Measurements from ENCODE around the gene SMYD5. TPM values are rescaled to one million over a fixed set of nuclear protein-coding genes. Genes with fewer than 3 reads are reported as not detected.

The SMYD5 gene
- total RNA-seq, 1 experiment from 2014 or later = 37.4 TPM

GRCh38 chr2:73269686-73270465 is 55.8 kb downstream of the SMYD5 start:
- RAD21 ChIA-PET (ENCODE audit: low non-redundant PET in 1 of 2, low total read pairs in 2 of 2, uncharacterized antibody in 2 of 2, unreplicated experiment in 2 of 2) = interaction anchor here in 1 of 2 experiments (1.7 kb wide), 1 partner anchor 90 kb away, joined by 3 read pairs; no protein-coding TSS in a partner anchor
- POLR2A ChIA-PET = interaction anchor here (0.8 kb wide), 1 partner anchor 36 kb away, joined by 4 read pairs; the partner anchor contains the start of genes CCT7 and PRADC1
- Histone ChIP-seq H3K27ac (ENCODE audit: low read depth, low read length) (peak overlapping the region; percentile 94), H3K4me3 (replicated peaks in 1 of 2; ENCODE audit: low read depth in 1 of 2, low read length in 2 of 2) (peak overlapping the region; percentile 72 to 75), H4K20me1 (ENCODE audit: insufficient read depth) (no peaks in the 10 kb centered on the region), H3K4me1 (ENCODE audit: control insufficient read depth in 1 of 2, insufficient read depth in 2 of 2, low read length in 2 of 2) (peaks cover 8 to 33% of the 10 kb centered on the region in 2 experiments), H3K4me2 (ENCODE audit: low read length) (peak overlapping the region; percentile 98), H3K9me2 (ENCODE audit: insufficient read depth) (no peaks in the 10 kb centered on the region), H3K79me2 (ENCODE audit: insufficient read depth, low read length) (peaks cover 37% of the 10 kb centered on the region), H3K9ac (ENCODE audit: low read length) (peak overlapping the region; percentile 79), H3K36me3 (ENCODE audit: control insufficient read depth in 1 of 2, insufficient read depth in 2 of 2, low read length in 2 of 2) (peaks cover 1 to 11% of the 10 kb centered on the region in 2 experiments; a peak in 1 of 4 replicates), H2AFZ (ENCODE audit: low read depth, low read length, poor library complexity, severe bottlenecking) (no peak overlapping the region), H3K9me3 (ENCODE audit: control insufficient read depth in 1 of 2, insufficient read depth in 1 of 2, low read depth in 1 of 2, low read length in 2 of 2) (no peaks in the 10 kb centered on the region), H3K27me3 (ENCODE audit: insufficient read depth, low read length) (no peaks in the 10 kb centered on the region)
- intact Hi-C loops (cut with micrococcal nuclease) = no loop called here
- ATAC-seq (no peak; the same call in 1 of the 2 replicates), DNase-seq (ENCODE audit: low read depth, low spot score) (no peak)
- BruUV-seq (replicated peaks) = TSS peak; percentile 84
- CTCF ChIA-PET = no interaction called here
- TF ChIP-seq SP1 (IDR thresholded peaks at IDR 0.05; ENCODE audit: low read depth) (0 out of 2 replicates have a peak, but pooled peaks have one; percentile 16), POLR2AphosphoS5 (IDR thresholded peaks at IDR 0.05; ENCODE audit: low read depth, low read length) (no peak; the same call in 1 of the 2 replicates)

DNA sequence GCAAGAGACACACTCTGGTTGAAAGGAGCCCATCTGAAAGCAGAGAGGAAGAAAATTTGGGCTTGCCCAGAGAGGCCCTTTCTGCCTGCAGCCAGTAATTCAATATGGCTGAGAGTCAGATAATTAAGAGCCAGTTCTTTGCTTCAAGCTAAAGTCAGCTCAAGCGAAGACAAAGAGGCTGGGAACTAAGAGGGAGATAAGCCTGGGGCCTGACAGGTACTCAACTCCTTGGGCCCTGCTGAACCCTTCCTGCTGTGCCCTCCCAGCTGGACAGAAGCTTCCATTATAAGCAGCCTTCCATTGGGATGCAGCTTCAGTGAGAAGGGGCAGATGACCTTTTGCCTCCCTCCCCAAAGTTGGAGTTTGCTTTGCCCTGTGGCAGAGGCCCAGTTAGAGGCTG is 58.2 kb downstream of the SMYD5 start:
- no peaks in the 10 kb centered on the region for H4K20me1 ChIP-seq (ENCODE audit: insufficient read depth)
- H3K9me2 ChIP-seq (ENCODE audit: insufficient read depth) = no peaks in the 10 kb centered on the region
- H3K4me1 ChIP-seq (ENCODE audit: control insufficient read depth in 1 of 2, insufficient read depth in 2 of 2, low read length in 2 of 2) = peaks cover 8 to 27% of the 10 kb centered on the region in 2 experiments
- RAD21 ChIA-PET (ENCODE audit: low non-redundant PET in 1 of 2, low total read pairs in 2 of 2, uncharacterized antibody in 2 of 2, unreplicated experiment in 2 of 2) = no interaction called here
- POLR2A ChIA-PET = no interaction called here
- ATAC-seq (no peak), DNase-seq (ENCODE audit: low read depth, low spot score) (no peak)
- no peak overlapping the region for H3K4me2 ChIP-seq (ENCODE audit: low read length)
- H3K4me3 ChIP-seq (replicated peaks in 1 of 2; ENCODE audit: low read depth in 1 of 2, low read length in 2 of 2) = no peak overlapping the region
- H3K9me3 ChIP-seq (ENCODE audit: control insufficient read depth in 1 of 2, insufficient read depth in 1 of 2, low read depth in 1 of 2, low read length in 2 of 2) = no peaks in the 10 kb centered on the region
- no TSS peak for BruUV-seq (replicated peaks)
- peaks cover 3% of the 10 kb centered on the region in 2 experiments; a peak in 3 of 4 replicates for H3K36me3 ChIP-seq (ENCODE audit: control insufficient read depth in 1 of 2, insufficient read depth in 2 of 2, low read length in 2 of 2)
- intact Hi-C loops (cut with micrococcal nuclease) = no loop called here
- peaks cover 33% of the 10 kb centered on the region for H3K79me2 ChIP-seq (ENCODE audit: insufficient read depth, low read length)
- H3K9ac ChIP-seq (ENCODE audit: low read length) = no peak overlapping the region
- CTCF ChIA-PET = interaction anchor here (1.2 kb wide), 1 partner anchor 18 kb away, joined by 6 read pairs; no protein-coding TSS in a partner anchor
- no peak overlapping the region for H2AFZ ChIP-seq (ENCODE audit: low read depth, low read length, poor library complexity, severe bottlenecking)
- no peaks in the 10 kb centered on the region for H3K27me3 ChIP-seq (ENCODE audit: insufficient read depth, low read length)
- no peak overlapping the region for H3K27ac ChIP-seq (ENCODE audit: low read depth, low read length)
- TF ChIP-seq SP1 (IDR thresholded peaks at IDR 0.05; ENCODE audit: low read depth) (no peak), CTCF (IDR thresholded peaks at IDR 0.05 in 2 of 3, conservative IDR thresholded peaks at IDR 0.05 in 1 of 3; ENCODE audit: borderline replicate concordance in 1 of 3, insufficient read depth in 1 of 3, low read depth in 2 of 3, low read length in 2 of 3) (no peak), EZH2 (IDR thresholded peaks at IDR 0.05) (no peak), ZNF274 (IDR thresholded peaks at IDR 0.05; ENCODE audit: low read depth, low read length) (no peak), ATF3 (IDR thresholded peaks at IDR 0.05) (no peak), TCF7L2 (IDR thresholded peaks at IDR 0.05; ENCODE audit: borderline replicate concordance, extremely low read depth, insufficient read depth, insufficient read length) (no peak), YY1 (IDR thresholded peaks at IDR 0.05; ENCODE audit: extremely low read depth, insufficient replicate concordance, low read depth, low read length) (no peak), ELF1 (IDR thresholded peaks at IDR 0.05; ENCODE audit: borderline replicate concordance, low read depth) (no peak), SRF (IDR thresholded peaks at IDR 0.05; ENCODE audit: low read depth) (no peak), EZH2phosphoT487 (IDR thresholded peaks at IDR 0.05; ENCODE audit: borderline replicate concordance) (no peak), ZBTB33 (IDR thresholded peaks at IDR 0.05; ENCODE audit: extremely low read depth, insufficient replicate concordance, low read length) (no peak), POLR2AphosphoS5 (IDR thresholded peaks at IDR 0.05; ENCODE audit: low read depth, low read length) (no peak), SIN3A (IDR thresholded peaks at IDR 0.05; ENCODE audit: low read depth) (no peak)
